Effector memory CD4-positive, alpha-beta T cell (primary cell): ENCODE data around the gene CCDC124.

Experiments used
- DNase-seq, 3 donors: peaks; one replicate each; pipeline ENCODE4 v3.0.0-alpha.2; 2020
- H3K27ac ChIP-seq: 2 replicates; pipeline ENCODE4 v1.7.0; 2013; ENCODE audit warnings: mild to moderate bottlenecking, low read length, moderate library complexity; ENCODE audit not compliant: insufficient read depth, poor library complexity, severe bottlenecking
- H3K27me3 ChIP-seq: replicated peaks from 2 replicates; pipeline ENCODE4 v1.7.0; 2013; ENCODE audit warnings: mild to moderate bottlenecking, low read length; ENCODE audit not compliant: insufficient read depth, control insufficient read depth, poor library complexity, severe bottlenecking
- H3K36me3 ChIP-seq: 2 replicates; pipeline ENCODE4 v1.7.0; 2013; ENCODE audit warnings: mild to moderate bottlenecking, low read length, moderate library complexity; ENCODE audit not compliant: control insufficient read depth, insufficient read depth
- H3K4me1 ChIP-seq: 2 replicates; pipeline ENCODE4 v1.7.0; 2013; ENCODE audit warnings: low read length, mild to moderate bottlenecking; ENCODE audit not compliant: control insufficient read depth, insufficient read depth, poor library complexity, severe bottlenecking
- H3K4me3 ChIP-seq: 2 replicates; pipeline ENCODE4 v1.7.0; 2013; ENCODE audit warnings: low read length, low read depth, mild to moderate bottlenecking; ENCODE audit not compliant: insufficient read depth, poor library complexity, severe bottlenecking
- H3K9me3 ChIP-seq: 2 replicates; pipeline ENCODE4 v1.7.0; 2013; ENCODE audit warnings: mild to moderate bottlenecking, low read length, moderate library complexity; ENCODE audit not compliant: control insufficient read depth

The CCDC124 gene

GRCh38 chr19:17946965-17947784, 14.4 kb downstream of the CCDC124 start:
- Histone ChIP-seq H3K9me3 (no peaks in the 10 kb centered on the region), H3K36me3 (peaks cover 11% of the 10 kb centered on the region), H3K27me3 (peaks cover 37% of the 10 kb centered on the region), H3K4me1 (peaks cover 45% of the 10 kb centered on the region), H3K27ac (peak overlapping the region; percentile 97), H3K4me3 (peak overlapping the region; percentile 47)
- peak in 2 of 3 donors; percentile 22 to 41 for DNase-seq

- peaks cover 53% of the 10 kb centered on the region for H3K4me1 ChIP-seq
Measured at GRCh38 chr19:17947815-17948513, 15.1 kb downstream of the CCDC124 start.

DNA sequence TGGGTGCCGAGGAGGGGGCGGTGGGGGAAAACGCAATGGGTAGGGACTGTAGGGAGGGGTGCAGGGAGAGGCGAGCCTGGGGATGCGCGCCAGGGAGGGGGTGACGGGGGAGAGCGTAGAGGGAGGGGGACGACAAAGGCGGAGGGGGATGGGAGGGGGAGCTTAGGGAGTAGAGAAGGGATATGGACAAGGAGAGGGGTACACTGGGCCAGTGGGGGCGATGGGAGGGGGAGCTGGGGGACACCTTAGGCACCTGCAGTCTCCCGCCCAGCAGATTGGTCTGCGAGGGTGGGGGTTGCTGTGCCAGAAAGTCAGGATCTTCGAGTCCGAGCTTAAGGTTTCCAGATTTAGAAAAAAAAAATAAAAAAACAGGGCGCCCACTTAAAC, 15.7 kb downstream of the CCDC124 start:
- Histone ChIP-seq H3K4me3 (peak overlapping the region; percentile 46), H3K9me3 (no peaks in the 10 kb centered on the region), H3K4me1 (peaks cover 56% of the 10 kb centered on the region), H3K27me3 (peaks cover 50% of the 10 kb centered on the region), H3K27ac (peak overlapping the region; percentile 65), H3K36me3 (peaks cover 4% of the 10 kb centered on the region)
- no peak for DNase-seq

More at GRCh38 chr19:17947815-17948513, 15.1 kb downstream of the CCDC124 start:
- Histone ChIP-seq H3K27me3 (peaks cover 45% of the 10 kb centered on the region), H3K36me3 (peaks cover 6% of the 10 kb centered on the region), H3K27ac (peak overlapping the region; percentile 97), H3K4me3 (peak overlapping the region; percentile 46), H3K9me3 (no peaks in the 10 kb centered on the region)
- DNase-seq: peak; percentile 93 to 96 (median 93)

- peaks cover 56% of the 10 kb centered on the region for H3K4me1 ChIP-seq
- H3K27me3 ChIP-seq: peaks cover 56% of the 10 kb centered on the region
- H3K9me3 ChIP-seq: no peaks in the 10 kb centered on the region
- H3K4me3 ChIP-seq: peak overlapping the region; percentile 46
- no peak for DNase-seq
- H3K36me3 ChIP-seq: no peaks in the 10 kb centered on the region
- no peak overlapping the region for H3K27ac ChIP-seq
Measured at GRCh38 chr19:17948931-17949930, 16.4 kb downstream of the CCDC124 start.

- no peak overlapping the region for H3K4me3 ChIP-seq
- peaks cover 61% of the 10 kb centered on the region for H3K27me3 ChIP-seq
- H3K36me3 ChIP-seq: no peaks in the 10 kb centered on the region
- DNase-seq: no peak
- no peaks in the 10 kb centered on the region for H3K9me3 ChIP-seq
- H3K4me1 ChIP-seq: peaks cover 56% of the 10 kb centered on the region
- H3K27ac ChIP-seq: no peak overlapping the region
Measured at GRCh38 chr19:17949956-17950309, 17.1 kb downstream of the CCDC124 start.

DNA sequence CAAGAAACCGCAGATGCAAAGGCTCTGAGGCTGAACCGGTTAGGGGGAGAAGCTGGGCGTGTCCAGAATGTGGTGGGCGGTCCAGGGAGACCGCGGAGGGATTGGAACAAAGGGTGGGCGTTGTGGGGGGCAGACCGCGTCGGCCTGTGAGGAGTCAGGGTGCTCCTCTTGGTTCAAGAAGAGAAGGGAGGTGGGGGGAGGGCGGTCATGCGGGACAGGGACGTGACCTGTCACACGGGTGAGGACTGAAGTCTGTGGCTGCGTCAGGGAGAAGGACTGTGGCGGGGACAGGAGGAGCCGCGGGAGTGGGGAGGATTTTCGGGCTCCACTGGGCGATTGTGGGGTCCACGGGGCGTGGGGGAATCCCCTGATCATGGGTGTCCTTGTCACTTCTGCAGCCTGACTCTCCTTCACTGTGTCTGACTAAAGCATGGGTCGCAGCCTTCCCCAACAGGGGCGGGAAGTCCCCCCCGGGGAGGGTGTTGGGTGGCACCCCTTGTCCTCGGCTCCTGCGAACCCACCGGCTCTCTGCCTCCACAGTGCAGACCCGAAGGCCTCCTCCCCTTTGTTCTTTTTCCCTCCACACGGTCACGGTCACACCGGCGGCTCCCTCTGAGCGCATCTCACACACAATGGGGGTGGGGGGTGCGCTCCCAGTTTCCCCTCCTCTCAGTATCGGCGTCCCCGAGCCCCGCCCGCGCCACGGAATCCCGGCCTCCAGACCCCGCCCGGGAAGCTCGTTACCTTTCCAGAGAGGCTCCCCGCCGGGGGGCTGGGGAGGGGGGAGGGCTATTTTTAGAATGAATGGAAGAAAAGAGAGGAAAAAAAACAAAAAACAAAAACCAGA, 17.7 kb downstream of the CCDC124 start:
- H3K36me3 ChIP-seq: no peaks in the 10 kb centered on the region
- H3K9me3 ChIP-seq: no peaks in the 10 kb centered on the region
- peak overlapping the region; percentile 41 for H3K4me3 ChIP-seq
- H3K27ac ChIP-seq: no peak overlapping the region
- peaks cover 56% of the 10 kb centered on the region for H3K4me1 ChIP-seq
- peaks cover 61% of the 10 kb centered on the region for H3K27me3 ChIP-seq
- peak; percentile 48 to 62 (median 61) for DNase-seq

DNA sequence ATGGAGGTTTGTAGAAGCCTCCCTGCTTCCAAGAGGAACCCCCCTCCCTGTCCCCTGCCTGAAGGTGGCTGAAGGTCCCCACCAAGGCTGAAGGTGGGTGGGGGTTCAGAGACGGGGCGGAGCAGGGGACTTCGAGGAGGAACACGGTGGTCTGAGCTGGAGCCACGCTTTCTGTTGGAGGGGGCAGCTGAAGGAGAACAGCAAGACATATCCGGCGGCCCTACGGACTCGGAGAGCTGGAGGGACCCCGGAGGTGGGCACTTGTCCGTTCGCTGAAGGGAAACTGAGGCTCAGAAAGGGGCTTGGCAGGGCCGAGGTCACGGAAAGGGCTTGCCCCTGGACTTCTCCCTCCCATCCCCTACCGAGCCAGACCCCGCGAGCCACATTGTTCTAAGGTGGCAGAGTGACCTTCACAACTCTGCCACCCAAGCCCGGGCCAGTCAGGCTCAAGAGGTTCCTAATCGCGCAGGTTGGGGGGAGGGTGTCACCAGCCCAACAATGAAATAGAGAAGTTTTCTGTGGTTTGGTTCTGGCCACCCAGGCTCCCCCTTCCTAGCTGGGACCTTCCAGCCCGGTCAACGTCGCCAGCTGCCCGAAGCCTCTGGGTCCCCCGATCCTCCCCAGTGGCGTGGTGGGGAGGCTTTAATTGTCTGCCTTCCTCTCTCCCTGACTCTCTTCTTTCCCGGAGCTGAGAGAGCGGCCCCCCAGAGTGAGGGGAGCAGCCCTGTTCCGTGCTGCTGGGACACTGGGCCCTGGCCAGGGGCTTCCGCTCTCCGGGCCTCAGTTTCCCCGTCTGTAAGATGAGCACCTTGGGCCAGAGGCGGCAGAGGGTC, 18.6 kb downstream of the CCDC124 start:
- Histone ChIP-seq H3K27me3 (peaks cover 61% of the 10 kb centered on the region), H3K4me1 (peaks cover 56% of the 10 kb centered on the region), H3K36me3 (no peaks in the 10 kb centered on the region), H3K4me3 (peak overlapping the region; percentile 41), H3K27ac (peak overlapping the region; percentile 4), H3K9me3 (no peaks in the 10 kb centered on the region)
- DNase-seq: no peak

DNA sequence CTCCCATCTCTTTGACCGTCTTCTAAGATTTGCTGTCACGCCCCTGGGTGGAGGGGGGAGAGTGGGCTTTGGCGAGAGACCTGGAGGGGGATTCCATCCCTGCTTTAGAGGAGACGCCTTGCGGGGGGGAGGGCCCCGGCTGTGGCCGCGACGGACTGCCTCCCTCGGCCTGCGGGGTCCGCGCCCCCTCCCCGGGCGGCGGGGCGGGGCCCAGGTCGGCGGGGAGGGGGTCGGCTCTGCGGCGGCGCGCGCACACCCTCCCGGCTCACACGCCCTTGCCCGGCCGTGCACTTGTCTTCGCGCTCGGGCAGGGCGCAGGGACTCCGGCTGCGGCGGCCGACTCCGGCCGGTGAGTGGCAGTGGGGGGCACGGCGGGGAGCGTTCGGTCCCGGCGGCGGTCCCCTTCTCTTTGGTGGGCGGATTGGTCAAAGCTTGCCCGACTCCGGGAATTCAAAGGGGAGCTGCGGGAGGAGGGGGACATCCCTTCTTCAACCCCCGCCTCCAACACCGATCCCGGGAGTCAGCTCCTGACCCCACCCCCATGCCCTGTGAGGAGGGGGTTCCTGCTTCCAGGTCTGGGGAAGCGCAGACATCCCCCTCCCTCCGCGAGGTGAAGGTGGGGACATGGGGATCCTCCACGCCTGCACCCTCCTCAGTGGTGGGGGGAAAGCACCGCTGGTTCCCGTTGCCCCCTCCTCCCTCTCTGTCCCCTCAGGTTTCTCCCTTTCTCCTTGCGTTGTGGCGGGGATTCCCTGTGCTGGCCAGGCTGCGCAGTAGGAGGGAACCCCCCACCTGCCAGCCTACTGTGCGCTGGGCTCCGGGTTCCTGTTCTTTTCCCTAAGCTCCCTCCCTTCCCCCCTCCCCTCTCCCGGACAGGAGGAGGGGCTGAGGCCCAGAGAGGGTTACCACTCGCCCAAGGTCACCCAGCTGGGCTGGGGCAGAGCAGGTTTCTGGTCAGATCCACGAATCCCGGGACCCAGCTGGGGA, 19.5 kb downstream of the CCDC124 start:
- Histone ChIP-seq H3K4me1 (peaks cover 52% of the 10 kb centered on the region), H3K9me3 (no peaks in the 10 kb centered on the region), H3K4me3 (no peak overlapping the region), H3K36me3 (no peaks in the 10 kb centered on the region), H3K27me3 (peaks cover 63% of the 10 kb centered on the region), H3K27ac (peak overlapping the region; percentile 4)
- no peak for DNase-seq
